KOPT-K1 (cell line): ENCODE data around the gene STK4.
"Not testable (repeated sequence)": the region's sequence is repeated elsewhere in the genome, so short reads cannot be mapped to it uniquely, and the experiment has no call there.

Experiments
- H3K27ac ChIP-seq: fragments of 200-600 bp; sonication (generic); 2 replicates; pipeline ENCODE4 v1.5.1; 2016; ENCODE audit warnings: antibody characterized with exemption, mild to moderate bottlenecking, low read depth, low read length; ENCODE audit not compliant: poor library complexity, severe bottlenecking
- H3K36me3 ChIP-seq: fragments of 200-600 bp; sonication (generic); 2 replicates; pipeline ENCODE4 v1.5.1; 2017; ENCODE audit warnings: antibody characterized with exemption, mild to moderate bottlenecking, low read length, moderate library complexity; ENCODE audit not compliant: insufficient read depth
- H3K9me3 ChIP-seq: fragments of 200-600 bp; sonication (generic); 2 replicates; pipeline ENCODE4 v1.5.1; 2017; ENCODE audit warnings: antibody characterized with exemption, low read length, mild to moderate bottlenecking; ENCODE audit not compliant: insufficient read depth, poor library complexity, severe bottlenecking

STK4 gene

DNA sequence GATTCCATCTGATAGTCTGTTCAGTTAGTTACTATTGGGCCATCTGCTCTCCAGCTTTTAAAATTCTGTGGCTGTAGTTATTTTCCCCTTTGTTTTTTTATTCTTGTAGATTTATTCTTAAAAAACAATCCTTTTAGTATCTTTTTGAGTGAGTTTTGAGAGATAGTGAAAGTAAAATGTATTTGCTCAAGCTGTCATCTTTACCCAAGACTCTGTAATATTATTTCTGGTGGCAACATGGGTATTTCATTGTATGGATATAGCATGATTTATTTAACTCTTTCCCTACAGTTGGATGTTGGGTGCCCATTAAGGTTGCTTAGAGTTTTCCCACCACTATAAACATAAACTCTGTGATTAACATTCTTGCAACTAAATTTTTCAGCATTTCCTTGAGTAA, 24.6 kb downstream of the STK4 start:
- Histone ChIP-seq H3K36me3 (peaks cover 85% of the 10 kb centered on the region), H3K9me3 (no peaks in the 10 kb centered on the region), H3K27ac (peak overlapping the region; percentile 12)

DNA sequence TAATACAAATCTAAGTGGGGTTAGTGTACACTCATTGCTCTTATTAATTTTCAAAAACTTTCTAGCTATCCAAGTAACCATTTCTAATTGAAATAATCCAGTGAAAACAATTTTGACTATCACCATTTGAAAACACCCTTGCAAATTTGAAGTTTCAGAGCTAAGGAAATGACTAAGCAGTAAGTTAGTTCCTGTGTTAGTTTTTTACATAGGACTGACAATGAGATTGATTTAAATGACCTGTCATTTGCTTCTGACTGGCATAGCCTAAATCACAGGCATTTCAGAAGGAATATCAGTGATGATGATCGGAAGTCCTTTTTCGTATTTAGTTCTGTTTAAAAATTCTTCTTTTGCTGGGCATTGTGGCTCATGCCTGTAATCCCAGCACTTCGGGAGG, 27.0 kb downstream of the STK4 start:
- no peak overlapping the region for H3K27ac ChIP-seq
- H3K36me3 ChIP-seq, result peaks cover 85% of the 10 kb centered on the region
- no peaks in the 10 kb centered on the region for H3K9me3 ChIP-seq

DNA sequence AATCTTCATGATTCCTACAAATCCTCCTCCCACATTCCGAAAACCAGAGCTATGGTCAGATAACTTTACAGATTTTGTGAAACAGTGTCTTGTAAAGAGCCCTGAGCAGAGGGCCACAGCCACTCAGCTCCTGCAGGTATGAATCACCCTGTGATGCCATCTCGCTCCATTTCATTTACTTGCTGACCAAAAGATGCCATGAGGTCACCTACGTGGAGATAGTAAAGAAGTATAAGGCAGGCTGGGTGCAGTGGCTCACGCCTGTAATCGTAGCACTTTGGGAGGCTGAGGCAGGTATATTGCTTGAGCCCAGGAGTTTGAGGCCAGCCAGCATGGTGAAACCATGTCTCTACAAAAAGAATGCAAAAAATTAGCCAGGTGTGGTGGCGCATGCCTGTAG, 30.9 kb downstream of the STK4 start:
- Histone ChIP-seq H3K27ac (no peak overlapping the region), H3K36me3 (peaks cover 90% of the 10 kb centered on the region), H3K9me3 (no peaks in the 10 kb centered on the region)

DNA sequence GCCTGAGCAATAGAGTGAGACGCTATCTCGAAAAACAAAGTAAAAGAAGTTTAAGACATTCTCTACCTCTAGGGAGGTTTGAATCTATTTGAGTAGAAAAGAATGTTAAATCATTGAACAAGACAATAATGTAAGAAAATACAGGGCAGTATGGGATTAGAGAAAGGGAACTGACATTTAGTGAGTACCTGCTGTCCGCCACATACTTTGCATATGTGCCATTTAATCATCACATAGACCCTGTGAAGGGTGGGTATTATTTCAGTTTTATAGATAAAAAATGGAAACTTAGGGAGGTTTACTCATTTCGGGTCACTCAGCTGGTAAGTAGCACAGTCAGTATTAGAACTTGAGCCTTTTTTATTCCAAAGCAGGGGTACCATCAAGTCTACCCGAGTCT, 31.4 kb downstream of the STK4 start:
- H3K27ac ChIP-seq, result no peak overlapping the region
- H3K36me3 ChIP-seq, result peaks cover 90% of the 10 kb centered on the region
- no peaks in the 10 kb centered on the region for H3K9me3 ChIP-seq

DNA sequence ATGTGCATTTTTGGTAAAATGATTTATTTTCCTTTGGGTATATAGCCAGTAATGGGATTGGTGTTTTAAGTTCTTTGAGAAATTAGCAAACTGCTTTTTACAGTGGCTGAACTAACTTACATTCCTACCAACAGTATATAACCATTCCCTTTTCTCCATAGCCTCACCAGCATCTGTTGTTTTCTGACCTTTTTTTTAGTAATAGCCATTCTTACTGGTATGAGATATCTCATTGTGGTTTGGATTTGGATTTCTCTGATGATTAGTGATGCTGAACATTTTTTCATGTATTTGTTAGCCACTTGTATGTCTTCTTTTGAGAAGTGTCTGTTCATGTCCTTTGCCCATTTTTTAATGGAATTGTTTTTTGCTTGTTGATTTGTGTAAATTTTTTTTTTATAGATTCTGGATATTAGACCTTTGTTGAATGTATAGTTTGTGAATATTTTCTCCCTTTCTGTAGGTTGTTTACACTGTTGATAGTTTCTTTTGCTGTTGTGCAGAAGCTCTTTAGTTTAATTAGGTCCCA, 42.3 kb downstream of the STK4 start:
- no peak overlapping the region for H3K27ac ChIP-seq
- peaks cover 92% of the 10 kb centered on the region for H3K36me3 ChIP-seq
- no peaks in the 10 kb centered on the region for H3K9me3 ChIP-seq

DNA sequence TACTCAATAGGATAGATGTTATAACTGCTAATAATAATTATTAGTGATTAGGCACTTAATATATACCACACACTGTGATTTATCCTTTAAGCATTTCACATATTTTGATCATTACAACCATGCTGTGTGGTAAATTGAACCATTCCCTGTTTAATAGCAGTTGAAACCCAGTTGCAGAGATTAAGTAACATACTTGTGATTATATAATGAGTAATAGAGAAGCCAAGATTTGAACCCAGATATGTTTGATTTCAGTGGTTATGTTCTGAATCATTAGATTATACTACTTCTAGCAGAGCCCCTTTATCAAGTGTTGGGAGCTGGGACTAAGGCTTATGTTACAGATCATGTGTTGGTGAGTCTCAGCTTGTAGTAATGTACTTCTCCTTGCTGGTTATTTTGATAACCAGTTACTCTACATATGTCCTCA, 44.1 kb downstream of the STK4 start:
- Histone ChIP-seq H3K36me3 (peaks cover 90% of the 10 kb centered on the region), H3K9me3 (no peaks in the 10 kb centered on the region), H3K27ac (no peak overlapping the region)

DNA sequence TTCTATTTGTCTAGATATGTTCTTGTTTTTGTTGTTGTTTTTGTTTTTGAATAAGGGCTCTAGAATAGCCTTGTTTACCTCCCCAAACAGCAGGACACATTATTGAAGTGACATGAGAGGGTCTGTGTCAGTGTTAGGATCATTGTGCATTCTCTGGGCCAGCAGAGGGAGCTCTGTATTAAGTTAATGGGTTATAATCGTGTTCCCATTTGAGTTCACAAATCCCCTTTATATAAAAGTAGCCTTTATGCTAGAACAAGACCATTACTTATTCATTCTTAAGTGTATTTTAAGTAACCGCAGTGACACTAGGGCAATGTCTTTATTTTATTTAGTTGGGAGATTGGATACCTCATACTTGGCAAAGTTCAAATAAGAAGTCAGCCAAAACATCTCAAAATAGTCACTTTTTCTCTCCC, 44.8 kb downstream of the STK4 start:
- H3K27ac ChIP-seq, result no peak overlapping the region
- H3K36me3 ChIP-seq, result peaks cover 91% of the 10 kb centered on the region
- no peaks in the 10 kb centered on the region for H3K9me3 ChIP-seq

DNA sequence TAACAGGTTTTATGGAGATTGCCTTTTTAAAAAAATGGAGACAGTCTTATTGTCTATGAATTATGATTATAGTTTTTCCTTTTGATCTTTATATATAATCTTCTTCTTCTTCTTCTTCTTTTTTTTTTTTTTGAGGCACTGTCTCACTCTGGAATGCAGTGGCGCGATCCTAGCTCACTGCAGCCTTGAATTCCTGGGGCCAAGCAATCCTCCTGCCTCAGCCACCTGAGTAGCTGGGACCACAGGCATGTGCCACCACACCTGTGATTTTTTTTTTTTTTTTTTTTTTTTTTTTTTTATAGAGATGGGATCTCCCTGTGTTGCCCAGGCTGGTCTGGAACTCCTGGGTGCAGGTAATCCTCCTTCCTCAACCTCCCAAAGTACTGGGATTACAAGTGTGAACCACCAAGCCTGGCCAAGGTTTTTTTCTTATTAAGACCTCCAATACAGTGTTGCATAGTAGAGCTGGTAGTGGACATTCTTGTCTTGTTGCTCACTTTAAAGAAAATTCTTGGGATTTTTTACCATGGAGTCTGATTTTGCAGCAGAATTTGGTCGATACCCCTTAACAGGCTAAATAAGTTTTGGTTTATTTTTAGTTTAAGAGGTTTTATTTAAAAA, 46.5 kb downstream of the STK4 start:
- Histone ChIP-seq H3K36me3 (peaks cover 90% of the 10 kb centered on the region), H3K27ac (no peak overlapping the region)

DNA sequence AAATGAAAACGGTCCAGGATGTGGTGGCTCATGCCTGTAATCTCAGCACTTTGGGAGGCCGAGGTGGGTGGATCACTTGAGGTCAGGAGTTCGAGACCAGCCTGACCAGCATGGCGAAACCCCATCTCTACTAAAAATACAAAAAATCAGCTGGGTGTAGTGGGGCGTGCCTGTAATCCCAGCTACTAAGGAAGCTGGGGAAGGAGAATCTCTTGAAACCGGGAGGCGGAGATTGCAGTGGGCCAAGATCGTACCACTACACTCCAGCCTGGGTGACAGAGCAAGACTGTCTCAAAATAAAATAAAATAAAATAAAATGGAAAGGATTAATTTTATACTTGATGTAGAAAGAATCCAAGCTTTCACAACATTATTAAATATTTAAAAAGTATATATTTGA, 47.8 kb downstream of the STK4 start:
- H3K36me3 ChIP-seq, result peaks cover 88% of the 10 kb centered on the region
- H3K27ac ChIP-seq, H3K9me3 ChIP-seq: not testable (repeated sequence)

More for the DNA sequence above, 46.5 kb downstream of the STK4 start:
- H3K9me3 ChIP-seq, result no peaks in the 10 kb centered on the region

DNA sequence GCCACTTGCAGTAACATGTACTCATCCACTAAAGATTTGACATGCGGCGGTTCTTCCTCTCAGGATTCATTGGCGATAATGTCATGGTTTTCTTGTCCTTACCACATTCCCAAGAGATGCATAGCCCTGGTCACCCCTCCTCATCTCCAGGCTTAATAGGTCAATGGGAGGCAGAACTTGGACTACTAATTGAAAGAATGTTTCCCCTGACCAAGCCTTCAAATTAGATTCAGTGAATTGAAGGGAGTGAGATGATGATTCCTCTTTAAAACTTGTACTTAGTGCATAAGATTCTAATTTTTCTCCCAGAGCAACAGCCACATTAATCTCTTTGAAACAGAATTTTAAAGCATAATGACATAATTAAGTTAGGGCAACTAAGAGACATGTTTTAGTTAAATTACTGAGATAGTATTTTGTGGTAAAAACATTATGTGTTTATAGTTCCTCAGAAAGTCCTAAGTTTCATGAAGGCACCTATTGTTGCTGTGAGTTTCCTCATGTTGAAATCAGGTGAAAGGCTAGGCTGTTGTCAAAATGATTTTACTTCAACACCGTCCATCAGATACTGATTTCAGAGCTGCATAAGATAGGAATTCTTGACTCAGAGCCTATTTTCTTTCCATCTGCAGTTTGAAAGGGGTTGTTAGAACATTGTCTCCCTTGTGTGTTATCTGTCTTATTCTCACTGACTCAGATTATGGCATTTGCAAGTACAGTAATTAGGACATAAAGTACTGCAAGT, 48.5 kb downstream of the STK4 start:
- Histone ChIP-seq H3K27ac (no peak overlapping the region), H3K36me3 (peaks cover 88% of the 10 kb centered on the region), H3K9me3 (no peaks in the 10 kb centered on the region)

DNA sequence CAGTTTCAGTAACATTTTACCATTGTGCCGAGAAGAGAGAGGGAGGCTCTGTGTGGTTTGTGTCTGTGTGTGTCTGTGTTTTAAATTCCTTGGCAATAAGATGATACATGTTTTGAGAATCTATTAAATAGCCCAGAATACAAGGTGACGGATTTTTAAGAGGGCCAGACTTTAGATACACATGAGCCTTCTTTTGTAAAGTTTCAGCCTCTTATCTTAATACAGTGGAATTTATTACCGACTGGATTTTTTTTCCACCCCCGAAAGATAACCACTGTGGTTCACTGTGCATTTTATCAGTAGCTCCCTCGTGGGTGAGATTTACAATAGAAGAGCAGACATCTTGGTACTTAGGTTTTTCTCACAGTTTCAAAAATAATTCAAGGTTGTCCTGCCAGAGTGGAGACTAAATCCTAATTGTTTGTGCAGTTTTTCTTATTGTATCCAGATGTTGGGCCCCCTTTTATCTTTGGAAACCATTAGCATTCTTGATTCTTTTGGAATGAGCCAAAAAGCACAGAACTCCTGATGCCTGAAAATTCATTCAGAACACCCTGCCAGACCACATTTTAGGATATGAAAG, 49.9 kb downstream of the STK4 start:
- H3K36me3 ChIP-seq, result peaks cover 89% of the 10 kb centered on the region
- no peak overlapping the region for H3K27ac ChIP-seq

DNA sequence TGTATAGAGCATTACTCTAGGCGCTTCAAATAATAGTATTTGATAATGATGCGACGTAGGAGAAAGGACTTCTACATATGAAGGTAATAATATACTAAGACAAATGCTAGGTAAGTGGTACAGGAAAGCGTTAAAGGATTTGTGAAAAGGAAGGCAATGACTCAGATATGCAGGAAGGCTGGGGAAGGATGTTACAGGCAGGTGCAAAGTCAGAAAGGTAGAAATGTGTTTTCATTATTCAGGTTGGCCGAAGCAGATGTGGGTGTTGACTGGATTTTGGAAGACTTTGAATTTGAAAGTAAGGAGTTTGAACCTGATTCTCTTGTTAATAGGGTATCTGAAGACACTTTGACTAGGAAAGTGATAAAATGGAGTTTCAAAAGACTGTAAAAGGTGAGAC, 51.0 kb downstream of the STK4 start:
- Histone ChIP-seq H3K36me3 (peaks cover 92% of the 10 kb centered on the region), H3K9me3 (no peaks in the 10 kb centered on the region), H3K27ac (no peak overlapping the region)

More for the DNA sequence above, 49.9 kb downstream of the STK4 start:
- H3K9me3 ChIP-seq, result no peaks in the 10 kb centered on the region

DNA sequence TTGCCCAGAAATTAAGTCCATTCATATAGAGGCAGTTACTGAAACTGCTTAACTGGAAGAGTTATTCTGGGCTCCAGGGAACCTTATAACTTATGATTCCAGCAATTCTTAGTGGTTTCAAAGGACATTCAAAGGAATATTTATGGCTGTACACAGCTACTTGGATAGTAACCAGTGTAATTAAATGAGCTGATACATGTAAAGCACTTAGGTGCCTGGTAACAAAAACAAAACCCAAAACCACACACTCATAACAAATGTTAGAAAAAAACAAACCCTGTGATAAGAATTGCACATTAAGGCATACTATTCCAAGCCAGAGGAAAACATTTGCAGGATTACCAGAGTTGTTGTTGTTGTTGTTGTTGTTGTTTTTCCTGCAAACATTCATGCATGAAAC, 51.5 kb downstream of the STK4 start:
- no peaks in the 10 kb centered on the region for H3K9me3 ChIP-seq
- no peak overlapping the region for H3K27ac ChIP-seq
- H3K36me3 ChIP-seq, result peaks cover 89% of the 10 kb centered on the region

DNA sequence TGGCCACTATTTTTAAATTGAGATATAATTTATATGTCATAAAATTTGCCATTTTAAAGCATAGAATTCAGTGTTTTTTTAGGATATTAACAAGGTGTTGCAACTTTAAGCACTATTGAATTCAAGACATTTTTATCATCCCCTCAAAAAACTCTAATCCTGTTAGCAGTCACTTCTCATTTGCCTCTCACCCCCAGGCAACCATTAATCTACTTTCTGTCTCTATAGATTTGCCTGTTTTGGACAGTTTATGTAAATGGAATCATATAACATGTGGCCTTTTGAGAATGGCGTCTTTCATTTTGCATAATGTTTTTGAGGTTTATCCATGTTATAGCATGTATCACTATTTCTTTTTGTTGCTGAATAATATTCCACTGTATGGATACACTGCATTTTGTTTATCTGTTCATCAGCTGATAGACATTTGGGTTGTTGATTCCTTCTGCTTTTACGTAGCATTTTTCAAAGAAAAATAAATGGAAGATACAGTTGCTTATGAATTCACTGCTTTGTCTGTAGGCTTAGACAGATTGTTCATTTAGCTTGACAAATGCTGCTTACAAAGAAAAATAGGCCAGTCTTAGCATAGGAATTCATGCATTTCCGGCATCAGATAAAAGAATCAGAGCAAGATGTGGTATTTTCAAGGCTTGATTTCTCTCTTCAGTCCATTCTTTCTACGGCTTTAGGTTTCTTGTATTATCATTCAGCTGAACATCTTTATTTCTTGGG, 52.9 kb downstream of the STK4 start:
- H3K36me3 ChIP-seq, result peaks cover 91% of the 10 kb centered on the region
- H3K9me3 ChIP-seq, result no peaks in the 10 kb centered on the region
- H3K27ac ChIP-seq, result no peak overlapping the region

DNA sequence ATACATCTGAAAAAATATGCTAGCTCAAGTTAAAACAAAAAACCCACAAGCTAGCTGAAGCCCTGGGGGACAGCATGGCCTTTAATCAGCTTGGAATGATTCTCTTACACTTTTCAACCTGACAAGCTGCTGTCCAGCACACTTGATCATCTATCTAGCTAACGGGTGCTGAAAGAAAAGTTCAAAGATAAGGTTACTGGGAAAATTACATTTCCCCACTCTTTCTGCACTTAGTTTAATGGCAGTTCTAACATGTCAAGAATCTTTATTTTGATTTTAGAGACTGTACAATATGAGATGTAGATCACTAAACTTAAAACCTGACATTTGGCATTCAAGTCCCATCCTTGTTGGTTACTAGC, 53.4 kb downstream of the STK4 start:
- Histone ChIP-seq H3K27ac (no peak overlapping the region), H3K9me3 (no peaks in the 10 kb centered on the region), H3K36me3 (peaks cover 92% of the 10 kb centered on the region)
